Umbilical cord (tissue), 2 donors: ENCODE results near the gene SHOC2. TPM values are rescaled to one million over a fixed set of nuclear protein-coding genes. Genes with fewer than 3 reads are reported as not detected.

ENCODE experiments used
- DNase-seq: peaks from one replicate; pipeline ENCODE4 v3.0.0-alpha.2; 2015; ENCODE audit warnings: low spot score
- total RNA-seq: library from RNA; depleted of rRNA; stranded (reverse); fragments of >200 nt; gene quantifications from one replicate; pipeline ENCODE4 v1.2.3, GENCODE V29; 2014; ENCODE audit warnings: low replicate concordance; ENCODE audit not compliant: insufficient read depth

Gene SHOC2
- total RNA-seq, 1 donor from 2014 or later, result 77.5 TPM

- no peak for DNase-seq
These were observed 64.1 kb downstream of the SHOC2 start for GRCh38 chr10:110983466-110983865.

GRCh38 chr10:110985497-110986275, 66.3 kb downstream of the SHOC2 start:
- DNase-seq, result no peak

GRCh38 chr10:110989016-110989415, 69.6 kb downstream of the SHOC2 start:
- no peak for DNase-seq

- DNase-seq, result no peak
These were observed 72.8 kb downstream of the SHOC2 start for GRCh38 chr10:110992006-110992800.

GRCh38 chr10:110993024-110993693, 73.8 kb downstream of the SHOC2 start:
- no peak for DNase-seq

- no peak for DNase-seq
These were observed 75.1 kb downstream of the SHOC2 start for GRCh38 chr10:110994406-110995086.

- DNase-seq, result no peak
These were observed 75.9 kb downstream of the SHOC2 start for GRCh38 chr10:110995301-110995700.

- DNase-seq, result no peak
These were observed 76.9 kb downstream of the SHOC2 start for GRCh38 chr10:110996256-110996655.

GRCh38 chr10:111004016-111004415, 84.6 kb downstream of the SHOC2 start:
- DNase-seq, result no peak

GRCh38 chr10:111007486-111007885, 88.1 kb downstream of the SHOC2 start:
- no peak for DNase-seq

GRCh38 chr10:111015181-111015580, 95.8 kb downstream of the SHOC2 start:
- DNase-seq, result no peak

GRCh38 chr10:111017098-111017497, 97.7 kb downstream of the SHOC2 start:
- no peak for DNase-seq

GRCh38 chr10:111018021-111018420, 98.6 kb downstream of the SHOC2 start:
- DNase-seq, result no peak

GRCh38 chr10:111023060-111023459, 103.7 kb downstream of the SHOC2 start:
- no peak for DNase-seq

- no peak for DNase-seq
These were observed 110.8 kb downstream of the SHOC2 start for GRCh38 chr10:111030042-111030750.

GRCh38 chr10:111034598-111035310, 115.3 kb downstream of the SHOC2 start:
- peak; percentile 0 for DNase-seq

GRCh38 chr10:111035542-111035941, 116.1 kb downstream of the SHOC2 start:
- no peak for DNase-seq

GRCh38 chr10:111037858-111038257, 118.5 kb downstream of the SHOC2 start:
- no peak for DNase-seq

- DNase-seq, result no peak
These were observed 120.1 kb downstream of the SHOC2 start for GRCh38 chr10:111039522-111039921.

- no peak for DNase-seq
These were observed 137.6 kb downstream of the SHOC2 start for GRCh38 chr10:111057006-111057405.
